Cerebellar nuclear complex (tissue), 1 donor: Measurements from ENCODE around the gene BOC.

ENCODE experiments used
- DNase-seq, 2 experiments: peaks; one replicate each; lab custom pipeline; 2025; lab: John Stamatoyannopoulos, UW

BOC gene

GRCh38 chr3:113285741-113286140 is 74.4 kb downstream of the BOC start:
- DNase-seq: no peak

- no peak for DNase-seq
Observed at GRCh38 chr3:113286524-113286923, 75.2 kb downstream of the BOC start.

GRCh38 chr3:113287111-113287802 is 75.9 kb downstream of the BOC start:
- DNase-seq: no peak

- DNase-seq: peak in 1 of 2 experiments; percentile 19
Observed at GRCh38 chr3:113287803-113288648, 76.7 kb downstream of the BOC start.

DNA sequence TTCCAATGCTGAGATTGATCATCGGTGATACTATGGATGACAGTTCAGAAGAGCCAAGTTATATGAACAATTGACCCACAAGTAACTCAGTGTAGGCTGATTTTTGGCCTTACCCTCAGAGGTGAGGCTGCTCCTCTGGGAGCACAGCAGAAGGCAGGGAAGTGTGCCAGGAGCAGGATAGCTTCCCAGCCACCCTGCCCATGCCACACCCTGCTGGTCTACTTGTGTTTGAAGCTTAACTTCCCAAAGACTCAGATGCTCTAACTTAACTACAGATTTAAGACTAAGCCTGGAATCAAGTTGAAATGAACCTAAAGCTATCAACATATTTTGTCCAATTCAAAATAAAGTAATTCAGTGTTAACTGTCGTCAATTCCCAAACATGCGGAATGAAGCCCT is 77.5 kb downstream of the BOC start:
- no peak for DNase-seq

GRCh38 chr3:113291572-113291971 is 80.2 kb downstream of the BOC start:
- DNase-seq: no peak

DNA sequence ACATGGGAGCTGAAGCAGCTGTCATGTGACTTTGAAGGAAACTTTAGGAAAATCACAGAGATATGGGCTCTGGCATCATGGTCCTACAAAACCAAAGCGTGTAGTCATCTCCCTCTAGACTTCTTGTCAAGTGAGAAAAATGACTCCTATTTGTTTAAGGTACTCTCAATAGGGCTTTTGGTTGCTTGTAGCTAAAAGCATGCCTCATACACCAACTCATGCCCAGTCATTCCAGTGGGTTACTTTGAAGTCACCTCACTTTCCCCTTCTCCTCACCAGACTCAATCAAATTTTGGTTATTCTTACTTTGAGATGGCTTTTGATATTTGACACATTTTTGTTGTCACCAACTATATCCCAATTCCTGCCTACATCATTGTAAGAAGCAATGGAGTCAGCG is 81.6 kb downstream of the BOC start:
- no peak for DNase-seq

DNA sequence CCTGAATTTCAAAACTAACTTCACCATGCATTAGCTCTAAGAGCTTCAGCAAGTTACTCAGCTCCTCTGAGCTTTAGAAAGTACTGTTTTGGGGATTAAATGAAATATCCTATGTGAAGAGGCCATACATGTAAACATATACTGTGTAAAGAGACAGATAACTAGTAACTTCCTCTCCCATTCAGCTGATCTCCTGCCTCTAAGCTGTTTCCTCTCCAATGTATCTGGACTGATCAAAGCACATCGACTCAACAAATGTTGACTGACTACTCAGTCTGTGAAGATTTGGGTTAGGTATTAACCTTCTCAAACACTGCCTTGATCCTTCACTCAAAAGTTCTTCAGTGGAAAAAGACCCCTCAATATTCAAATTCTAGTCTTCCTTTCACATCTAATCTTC is 82.0 kb downstream of the BOC start:
- no peak for DNase-seq

- no peak for DNase-seq
Observed at GRCh38 chr3:113295463-113295862, 84.1 kb downstream of the BOC start.

DNA sequence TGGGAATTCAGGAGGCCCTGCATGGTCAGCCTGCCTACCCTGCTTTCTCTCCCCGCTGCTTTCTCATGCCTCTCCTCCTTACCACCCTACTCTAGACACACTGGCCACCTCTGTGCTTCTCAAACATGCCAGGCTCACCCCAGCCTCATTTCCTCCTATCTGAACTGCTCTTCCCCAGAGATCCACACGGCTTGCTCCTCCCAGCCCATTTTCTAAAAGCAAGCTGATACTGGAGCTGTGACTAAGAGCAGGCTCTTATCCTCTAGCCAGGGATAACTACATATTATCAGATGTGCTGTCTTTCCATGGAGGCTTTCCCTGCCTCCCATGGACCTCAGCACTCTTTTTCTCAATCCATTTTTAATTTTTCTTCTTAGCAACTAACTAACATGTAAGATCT is 85.9 kb downstream of the BOC start:
- no peak for DNase-seq

DNA sequence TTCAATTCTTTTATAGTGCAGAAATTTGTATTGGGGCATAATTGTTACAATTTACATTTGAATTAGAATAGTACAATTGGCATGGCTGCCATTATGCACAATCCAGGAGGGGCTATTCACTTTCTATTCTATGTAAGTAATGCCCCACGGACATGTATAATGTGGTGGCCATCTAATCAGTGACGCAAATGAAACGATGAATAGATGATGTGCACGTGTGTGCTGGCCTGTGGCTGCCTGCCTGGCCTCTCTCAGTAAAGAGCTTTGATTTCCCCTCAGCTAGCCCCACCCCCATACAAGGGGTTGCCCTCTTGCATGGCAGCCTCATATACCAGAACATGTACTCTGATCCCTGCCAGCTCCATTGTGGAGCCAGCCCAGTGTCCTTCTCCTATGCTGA is 86.5 kb downstream of the BOC start:
- DNase-seq: no peak

GRCh38 chr3:113300596-113300995 is 89.2 kb downstream of the BOC start:
- DNase-seq: no peak

DNA sequence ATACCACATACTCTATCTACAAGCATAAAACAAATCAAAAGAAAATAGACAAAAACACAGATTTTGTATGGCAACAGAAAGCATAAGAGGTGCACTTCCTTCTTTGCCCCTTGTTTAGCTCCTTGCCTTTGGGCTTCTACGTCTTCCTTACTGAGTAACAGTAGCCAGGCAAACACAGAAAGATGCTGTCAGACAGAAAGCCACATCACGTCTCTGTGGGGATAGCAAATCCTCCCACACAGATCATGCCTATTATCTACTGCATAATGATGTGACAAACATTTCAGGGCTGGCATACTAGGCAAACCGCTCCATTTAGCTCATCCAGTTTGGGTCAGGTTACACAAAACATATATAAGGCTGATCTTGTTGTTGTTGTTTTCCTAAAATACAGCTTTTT is 92.7 kb downstream of the BOC start:
- DNase-seq: no peak

DNA sequence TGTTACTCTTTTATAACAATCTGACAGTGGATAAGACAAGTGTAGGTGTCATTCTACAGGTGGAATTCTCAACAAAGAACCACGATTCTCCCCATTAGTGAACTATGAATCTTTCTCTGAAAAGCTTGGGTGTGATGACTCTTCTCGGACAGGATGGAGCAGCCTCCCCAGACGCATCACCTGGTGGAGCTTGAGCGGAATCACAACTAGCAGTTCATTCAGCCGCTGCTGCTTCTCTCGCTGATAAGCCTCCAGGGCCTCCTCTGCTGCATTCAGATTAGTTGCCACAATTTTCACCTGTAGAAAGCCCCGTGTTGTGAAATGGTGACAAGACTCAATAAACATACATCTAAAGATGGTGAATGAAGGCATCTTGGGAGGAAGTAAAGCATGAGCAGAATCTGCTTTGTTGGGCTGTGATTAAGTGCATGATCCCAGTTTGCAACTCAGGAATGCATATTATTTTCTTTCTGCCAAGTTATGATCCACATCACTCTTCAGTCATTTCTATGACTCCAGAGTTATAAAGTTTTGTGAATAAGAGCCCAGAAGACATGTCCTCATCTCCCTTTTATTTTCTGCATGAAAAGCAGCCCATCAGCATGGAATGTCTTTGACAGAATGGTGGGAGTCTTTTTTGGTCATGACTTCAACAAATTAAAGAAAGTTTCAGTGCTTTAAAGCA is 93.6 kb downstream of the BOC start:
- no peak for DNase-seq

GRCh38 chr3:113310960-113311359 is 99.6 kb downstream of the BOC start:
- no peak for DNase-seq

GRCh38 chr3:113312416-113312815 is 101.1 kb downstream of the BOC start:
- no peak for DNase-seq

GRCh38 chr3:113314923-113315322 is 103.6 kb downstream of the BOC start:
- DNase-seq: no peak

GRCh38 chr3:113329757-113330156 is 118.4 kb downstream of the BOC start:
- DNase-seq: no peak

- DNase-seq: no peak
Observed at GRCh38 chr3:113330742-113331141, 119.4 kb downstream of the BOC start.

- DNase-seq: no peak
Observed at GRCh38 chr3:113331187-113331586, 119.8 kb downstream of the BOC start.
